GM20000 (cell line): ENCODE results near the gene ACVR1C.

Experiments used
- DNase-seq: peaks from one replicate; pipeline ENCODE4 v3.0.0; 2012; ENCODE audit warnings: low spot score
- TF ChIP-seq, protein P1 (sequence below): IDR thresholded peaks from 2 replicates; pipeline ENCODE4 v1.5.1; 2012; ENCODE audit warnings: mild to moderate bottlenecking, control low read depth; ENCODE audit errors: extremely low read depth, missing control alignments

The ACVR1C gene

DNA sequence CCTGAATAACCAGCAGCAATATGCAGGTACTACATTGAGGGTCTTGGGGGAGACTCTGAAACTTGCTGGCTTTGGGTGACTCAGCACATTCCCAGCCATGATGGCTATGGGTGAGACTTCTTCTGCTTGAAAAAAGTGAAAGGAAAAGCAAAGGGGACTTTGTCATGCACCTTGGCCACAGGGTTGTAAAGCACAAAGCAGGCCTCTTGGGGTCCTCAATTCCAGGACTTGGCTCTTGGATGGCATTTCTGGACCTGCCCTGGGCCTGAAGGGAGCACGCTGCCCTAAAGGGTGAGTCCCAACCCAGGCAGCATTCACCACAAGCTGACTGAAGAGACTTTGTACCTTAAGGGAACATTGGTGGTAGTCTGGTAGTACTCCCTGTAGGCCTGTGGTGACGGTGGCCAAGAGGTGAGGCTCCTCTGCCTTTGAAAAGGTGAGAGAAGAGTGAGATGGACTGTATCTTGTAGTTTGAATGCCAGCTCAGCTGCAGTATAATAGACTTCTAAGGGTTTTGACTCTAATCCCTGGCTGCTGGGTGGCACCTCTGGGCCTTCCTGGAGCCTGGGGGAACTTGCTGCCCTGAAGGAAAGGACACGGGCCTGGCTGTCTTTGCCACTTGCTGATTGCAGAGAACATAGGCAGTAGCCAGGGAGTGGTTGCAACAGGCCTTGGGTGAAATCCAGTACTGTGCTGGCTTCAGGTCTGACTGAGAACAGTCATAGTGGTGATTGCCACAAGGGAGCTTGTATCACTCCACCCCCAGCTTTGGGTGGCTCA lies 148.3 kb downstream of the ACVR1C start:
- DNase-seq: no peak
- TF ChIP-seq, protein P1, sequence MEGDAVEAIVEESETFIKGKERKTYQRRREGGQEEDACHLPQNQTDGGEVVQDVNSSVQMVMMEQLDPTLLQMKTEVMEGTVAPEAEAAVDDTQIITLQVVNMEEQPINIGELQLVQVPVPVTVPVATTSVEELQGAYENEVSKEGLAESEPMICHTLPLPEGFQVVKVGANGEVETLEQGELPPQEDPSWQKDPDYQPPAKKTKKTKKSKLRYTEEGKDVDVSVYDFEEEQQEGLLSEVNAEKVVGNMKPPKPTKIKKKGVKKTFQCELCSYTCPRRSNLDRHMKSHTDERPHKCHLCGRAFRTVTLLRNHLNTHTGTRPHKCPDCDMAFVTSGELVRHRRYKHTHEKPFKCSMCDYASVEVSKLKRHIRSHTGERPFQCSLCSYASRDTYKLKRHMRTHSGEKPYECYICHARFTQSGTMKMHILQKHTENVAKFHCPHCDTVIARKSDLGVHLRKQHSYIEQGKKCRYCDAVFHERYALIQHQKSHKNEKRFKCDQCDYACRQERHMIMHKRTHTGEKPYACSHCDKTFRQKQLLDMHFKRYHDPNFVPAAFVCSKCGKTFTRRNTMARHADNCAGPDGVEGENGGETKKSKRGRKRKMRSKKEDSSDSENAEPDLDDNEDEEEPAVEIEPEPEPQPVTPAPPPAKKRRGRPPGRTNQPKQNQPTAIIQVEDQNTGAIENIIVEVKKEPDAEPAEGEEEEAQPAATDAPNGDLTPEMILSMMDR: no peak

DNA sequence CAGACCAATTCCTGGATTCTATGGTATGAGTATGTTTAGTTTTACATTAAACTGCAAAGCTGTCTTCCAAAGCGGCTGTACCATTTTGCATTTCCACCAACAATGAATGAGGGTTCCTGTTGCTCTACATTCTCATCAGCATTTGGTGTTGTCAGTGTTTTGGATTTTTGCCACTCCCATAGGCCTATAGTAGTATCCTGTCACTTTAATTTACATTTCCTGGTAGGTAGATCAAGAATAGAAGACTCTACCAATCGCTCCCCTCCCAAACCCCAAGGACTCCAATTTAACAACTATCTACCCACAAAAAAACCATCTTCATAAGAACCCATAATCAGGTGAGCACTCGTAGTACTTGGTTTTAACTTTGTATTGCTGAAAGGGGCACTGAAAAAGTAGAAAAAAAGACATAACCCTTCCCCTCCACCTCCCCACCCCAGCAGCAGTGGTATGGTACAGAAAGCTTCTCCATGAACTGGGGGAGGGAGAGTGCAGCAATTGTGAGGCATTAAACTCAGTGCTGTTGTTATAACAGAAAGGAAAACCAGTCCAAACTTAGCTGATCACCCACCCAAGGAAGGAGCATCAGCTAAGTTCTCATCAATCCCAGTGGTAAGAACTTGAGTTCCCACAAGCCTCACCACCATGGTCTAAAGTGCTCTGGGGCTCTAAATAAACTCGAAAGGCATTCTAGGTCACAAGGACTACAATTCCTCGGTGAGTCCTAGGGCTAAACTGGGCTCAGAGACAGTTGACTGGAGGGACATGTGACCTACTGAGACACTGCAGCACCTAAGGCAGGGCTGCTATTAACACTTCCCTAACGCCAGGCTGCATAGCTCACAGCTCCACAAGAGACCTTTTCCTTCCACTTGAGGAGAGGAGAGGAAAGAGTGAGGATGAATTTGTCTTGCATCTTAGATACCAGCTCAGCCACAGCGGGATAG lies 149.3 kb downstream of the ACVR1C start:
- no peak for DNase-seq
- TF ChIP-seq, protein P1: no peak

DNA sequence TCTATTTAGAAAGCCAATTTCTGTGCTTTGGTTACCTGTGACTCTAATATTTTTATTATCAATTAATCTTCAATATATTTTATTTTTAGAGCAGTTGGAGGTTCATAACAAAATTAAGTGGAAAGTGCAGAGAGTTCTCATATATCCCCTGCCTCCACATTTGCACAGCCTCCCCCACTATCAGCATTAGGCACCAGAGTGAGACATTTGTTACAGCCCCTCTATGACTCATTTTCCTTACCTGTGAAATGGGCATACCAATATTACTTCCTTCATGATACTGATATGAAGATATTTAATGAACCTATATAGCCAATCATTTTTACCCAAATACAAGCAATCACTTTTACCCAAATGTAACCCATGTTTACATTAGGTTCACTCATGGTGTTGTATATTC lies 150.7 kb downstream of the ACVR1C start:
- no peak for DNase-seq
- TF ChIP-seq, protein P1: no peak

DNA sequence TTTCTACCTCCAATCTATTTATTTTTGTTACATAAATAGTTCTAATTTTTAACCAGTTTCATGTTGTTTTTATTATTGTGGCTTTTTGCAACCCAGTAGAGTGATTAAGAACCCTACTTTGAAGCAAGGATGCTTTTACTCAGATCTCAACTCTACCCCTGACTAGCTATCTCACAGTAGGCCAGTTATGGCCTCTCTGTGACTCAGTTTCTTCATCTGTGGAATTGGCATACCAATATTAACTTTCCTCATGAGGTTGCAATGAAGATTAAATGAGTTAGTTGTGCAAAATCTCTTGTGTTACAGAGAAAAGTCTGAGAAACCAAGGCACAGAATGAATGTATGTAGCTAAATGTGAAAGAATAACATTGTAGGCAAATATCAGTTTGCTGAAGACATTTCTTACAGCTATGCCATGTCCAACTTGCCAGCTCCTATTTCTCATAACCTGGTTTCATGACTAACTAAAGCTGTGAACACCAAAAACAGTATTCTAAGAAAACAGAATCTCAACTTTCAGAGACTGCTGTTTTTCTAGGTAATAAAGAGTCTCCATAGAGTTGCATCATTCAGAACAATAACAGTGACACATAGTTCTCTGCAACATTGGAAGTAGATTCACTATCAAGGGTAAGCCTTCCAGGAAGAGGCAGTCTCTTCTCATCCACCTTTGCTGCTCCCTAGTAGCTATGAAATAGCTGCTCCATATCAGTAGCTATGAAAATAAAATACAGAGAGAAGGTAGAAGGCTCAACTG lies 151.5 kb downstream of the ACVR1C start:
- TF ChIP-seq, protein P1: no peak
- no peak for DNase-seq
